CD4-positive, CD25-positive, alpha-beta regulatory T cell (primary cell): Measurements from ENCODE around the gene TCP11L1. TPM values are rescaled to one million over a fixed set of nuclear protein-coding genes. Genes with fewer than 3 reads are reported as not detected.

Experiments
- ATAC-seq, 2 donors: fragments of 150-1000 bp; cut with Tn5 transposase; one replicate each; pipeline ENCODE4 v1.10.0; 2021; ENCODE audit warnings: low read depth in 2 of 2, moderate number of reproducible peaks in 2 of 2, moderate library complexity in 1 of 2
- DNase-seq, 3 donors: peaks; one replicate each; pipeline versions ENCODE4 v3.0.0 to v3.0.0-alpha.2; 2012 to 2022; ENCODE audit warnings: mixed read lengths in 1 of 3
- H3K27ac ChIP-seq: one replicate; pipeline ENCODE4 v1.7.0; 2013; ENCODE audit warnings: mild to moderate bottlenecking, low read length; ENCODE audit not compliant: insufficient read depth, poor library complexity, severe bottlenecking
- H3K27me3 ChIP-seq: one replicate; pipeline ENCODE4 v1.7.0; 2013; ENCODE audit warnings: low read length; ENCODE audit not compliant: control insufficient read depth, insufficient read depth
- H3K36me3 ChIP-seq: one replicate; pipeline ENCODE4 v1.7.0; 2013; ENCODE audit warnings: mild to moderate bottlenecking, low read length, moderate library complexity; ENCODE audit not compliant: control insufficient read depth, insufficient read depth
- H3K4me1 ChIP-seq: 2 replicates; pipeline ENCODE4 v1.7.0; 2013; ENCODE audit warnings: mild to moderate bottlenecking, low read length; ENCODE audit not compliant: insufficient read depth, control insufficient read depth, poor library complexity, severe bottlenecking
- H3K4me3 ChIP-seq: one replicate; pipeline ENCODE4 v1.7.0; 2013; ENCODE audit warnings: low read depth, mild to moderate bottlenecking, low read length, moderate library complexity
- H3K9me3 ChIP-seq, 2 experiments: 1 replicate in 1 of 2; 2 replicates in 1 of 2; pipeline ENCODE4 v1.7.0; 2013; ENCODE audit warnings: low read length in 2 of 2, mild to moderate bottlenecking in 1 of 2, moderate library complexity in 1 of 2; ENCODE audit not compliant: control insufficient read depth in 2 of 2
- H3K27ac Mint-ChIP-seq, 3 donors: one replicate each; pipeline ENCODE4 v1.8.0; 2020 to 2022; ENCODE audit warnings: mild to moderate bottlenecking in 3 of 3, mixed read lengths in 3 of 3, moderate library complexity in 2 of 3
- H3K27me3 Mint-ChIP-seq: one replicate; pipeline ENCODE4 v1.8.0; 2022; ENCODE audit warnings: mild to moderate bottlenecking, mixed read lengths
- H3K36me3 Mint-ChIP-seq: one replicate; pipeline ENCODE4 v1.8.0; 2020; ENCODE audit warnings: mixed read lengths
- H3K4me1 Mint-ChIP-seq, 4 donors: one replicate each; pipeline ENCODE4 v1.8.0; 2020 to 2022; ENCODE audit warnings: mixed read lengths in 4 of 4, mild to moderate bottlenecking in 1 of 4
- H3K4me3 Mint-ChIP-seq, 4 donors: one replicate each; pipeline ENCODE4 v1.8.0; 2020 to 2022; ENCODE audit warnings: mild to moderate bottlenecking in 4 of 4, mixed read lengths in 4 of 4, moderate library complexity in 3 of 4
- H3K9me3 Mint-ChIP-seq, 7 donors: one replicate each; pipeline ENCODE4 v1.8.0; 2020 to 2022; ENCODE audit warnings: mixed read lengths in 7 of 7, mild to moderate bottlenecking in 3 of 7, moderate library complexity in 2 of 7
- polyA plus RNA-seq, 4 donors: library from polyadenylated mRNA; unstranded; fragments of 300-500 nt; fragmentation: Illumina TruSeq; gene quantifications; one replicate each; pipeline ENCODE4 v1.2.3, GENCODE V29; 2021
- total RNA-seq: library from RNA; stranded (reverse); gene quantifications from one replicate; pipeline ENCODE4 v1.2.3, GENCODE V29; 2022

TCP11L1 gene
- total and polyA plus RNA-seq, 5 donors from 2014 or later: 4.3 to 17.0 (median 6.5) TPM

GRCh38 chr11:33062137-33062536 lies 22.8 kb downstream of the TCP11L1 start:
- no peak overlapping the region for H3K27ac ChIP-seq
- no peaks in the 10 kb centered on the region for H3K9me3 Mint-ChIP-seq

GRCh38 chr11:33063326-33063881 lies 24.0 kb downstream of the TCP11L1 start:
- peak overlapping the region; percentile 20 to 91 (median 60) for H3K27ac Mint-ChIP-seq
- H3K4me3 Mint-ChIP-seq: no peak overlapping the region
- peak in 1 of 3 donors; percentile 32 for DNase-seq
- H3K4me3 ChIP-seq: no peak overlapping the region
- H3K27me3 ChIP-seq: no peaks in the 10 kb centered on the region
- H3K9me3 ChIP-seq: no peaks in the 10 kb centered on the region
- H3K27me3 Mint-ChIP-seq: no peaks in the 10 kb centered on the region
- peaks cover 60% of the 10 kb centered on the region for H3K36me3 ChIP-seq
- peaks cover 43% of the 10 kb centered on the region for H3K36me3 Mint-ChIP-seq
- H3K4me1 Mint-ChIP-seq: peaks cover 6 to 28% (median 17%) of the 10 kb centered on the region in 4 donors
- ATAC-seq: no peak
- H3K9me3 Mint-ChIP-seq: no peaks in the 10 kb centered on the region
- no peaks in the 10 kb centered on the region for H3K4me1 ChIP-seq
- H3K27ac ChIP-seq: no peak overlapping the region

More at GRCh38 chr11:33062137-33062536, 22.8 kb downstream of the TCP11L1 start:
- Mint-ChIP-seq H3K36me3 (peaks cover 43% of the 10 kb centered on the region), H3K4me3 (no peak overlapping the region), H3K27ac (peak overlapping the region in 1 of 3 donors; percentile 6), H3K27me3 (no peaks in the 10 kb centered on the region), H3K4me1 (peaks cover 6 to 28% (median 17%) of the 10 kb centered on the region in 4 donors)
- DNase-seq: no peak
- no peaks in the 10 kb centered on the region for H3K4me1 ChIP-seq
- no peak overlapping the region for H3K4me3 ChIP-seq
- ATAC-seq: no peak
- H3K36me3 ChIP-seq: peaks cover 69% of the 10 kb centered on the region
- H3K9me3 ChIP-seq: no peaks in the 10 kb centered on the region
- no peaks in the 10 kb centered on the region for H3K27me3 ChIP-seq

- DNase-seq (no peak), ATAC-seq (no peak)
- Histone ChIP-seq H3K27ac (no peak overlapping the region), H3K4me1 (no peaks in the 10 kb centered on the region), H3K27me3 (no peaks in the 10 kb centered on the region), H3K9me3 (no peaks in the 10 kb centered on the region), H3K36me3 (peaks cover 60% of the 10 kb centered on the region), H3K4me3 (no peak overlapping the region)
- H3K4me1 Mint-ChIP-seq: peaks cover 6 to 28% (median 17%) of the 10 kb centered on the region in 4 donors
- H3K36me3 Mint-ChIP-seq: peaks cover 37% of the 10 kb centered on the region
- no peak overlapping the region for H3K4me3 Mint-ChIP-seq
- no peaks in the 10 kb centered on the region for H3K27me3 Mint-ChIP-seq
- peak overlapping the region in 2 of 3 donors; percentile 66 to 91 for H3K27ac Mint-ChIP-seq
- H3K9me3 Mint-ChIP-seq: no peaks in the 10 kb centered on the region
These were observed 24.9 kb downstream of the TCP11L1 start for GRCh38 chr11:33064033-33064825.

- Histone ChIP-seq H3K36me3 (peaks cover 59% of the 10 kb centered on the region), H3K27me3 (no peaks in the 10 kb centered on the region), H3K9me3 (no peaks in the 10 kb centered on the region), H3K27ac (no peak overlapping the region), H3K4me3 (no peak overlapping the region), H3K4me1 (no peaks in the 10 kb centered on the region)
- H3K27me3 Mint-ChIP-seq: no peaks in the 10 kb centered on the region
- peaks cover 34% of the 10 kb centered on the region for H3K36me3 Mint-ChIP-seq
- peaks cover 6 to 26% (median 13%) of the 10 kb centered on the region in 4 donors for H3K4me1 Mint-ChIP-seq
- no peak overlapping the region for H3K4me3 Mint-ChIP-seq
- peak overlapping the region in 1 of 3 donors; percentile 66 for H3K27ac Mint-ChIP-seq
- H3K9me3 Mint-ChIP-seq: no peaks in the 10 kb centered on the region
- ATAC-seq (no peak), DNase-seq (no peak)
These were observed 25.5 kb downstream of the TCP11L1 start for GRCh38 chr11:33064866-33065265.

- H3K4me3 ChIP-seq: no peak overlapping the region
- H3K4me1 Mint-ChIP-seq: peaks cover 6 to 26% (median 13%) of the 10 kb centered on the region in 4 donors
- DNase-seq: peak; percentile 51 to 77 (median 75)
These were observed 26.2 kb downstream of the TCP11L1 start for GRCh38 chr11:33065445-33066178.

GRCh38 chr11:33067294-33067693 lies 27.9 kb downstream of the TCP11L1 start:
- Histone ChIP-seq H3K36me3 (peaks cover 53% of the 10 kb centered on the region), H3K9me3 (no peaks in the 10 kb centered on the region), H3K4me1 (no peaks in the 10 kb centered on the region), H3K27me3 (no peaks in the 10 kb centered on the region), H3K27ac (no peak overlapping the region), H3K4me3 (no peak overlapping the region)
- Mint-ChIP-seq H3K27ac (no peak overlapping the region), H3K4me1 (peaks cover 6 to 26% (median 13%) of the 10 kb centered on the region in 4 donors), H3K9me3 (no peaks in the 10 kb centered on the region), H3K27me3 (no peaks in the 10 kb centered on the region), H3K4me3 (no peak overlapping the region), H3K36me3 (peaks cover 37% of the 10 kb centered on the region)
- DNase-seq (no peak), ATAC-seq (no peak)

More at GRCh38 chr11:33065445-33066178, 26.2 kb downstream of the TCP11L1 start:
- Mint-ChIP-seq H3K27me3 (no peaks in the 10 kb centered on the region), H3K36me3 (peaks cover 32% of the 10 kb centered on the region), H3K27ac (peak overlapping the region in 1 of 3 donors; percentile 39), H3K9me3 (no peaks in the 10 kb centered on the region), H3K4me3 (no peak overlapping the region)
- Histone ChIP-seq H3K27me3 (no peaks in the 10 kb centered on the region), H3K9me3 (no peaks in the 10 kb centered on the region), H3K4me1 (no peaks in the 10 kb centered on the region), H3K27ac (no peak overlapping the region), H3K36me3 (peaks cover 51% of the 10 kb centered on the region)
- peak; percentile 73 to 89 for ATAC-seq

- ATAC-seq (no peak), DNase-seq (no peak)
- Histone ChIP-seq H3K4me3 (no peak overlapping the region), H3K36me3 (peaks cover 55% of the 10 kb centered on the region), H3K4me1 (no peaks in the 10 kb centered on the region), H3K9me3 (no peaks in the 10 kb centered on the region), H3K27ac (no peak overlapping the region), H3K27me3 (no peaks in the 10 kb centered on the region)
- H3K27ac Mint-ChIP-seq: no peak overlapping the region
- H3K9me3 Mint-ChIP-seq: no peaks in the 10 kb centered on the region
- H3K36me3 Mint-ChIP-seq: peaks cover 40% of the 10 kb centered on the region
- no peaks in the 10 kb centered on the region for H3K27me3 Mint-ChIP-seq
- no peak overlapping the region for H3K4me3 Mint-ChIP-seq
- H3K4me1 Mint-ChIP-seq: peaks cover 0 to 16% (median 4%) of the 10 kb centered on the region in 4 donors
These were observed 29.4 kb downstream of the TCP11L1 start for GRCh38 chr11:33068611-33069340.
